Osteoblast (primary cell): ENCODE measurements around the gene IRF3. TPM values are rescaled to one million over a fixed set of nuclear protein-coding genes. Genes with fewer than 3 reads are reported as not detected.
"Not testable (repeated sequence)": the region's sequence is repeated elsewhere in the genome, so short reads cannot be mapped to it uniquely, and the experiment has no call there.

ENCODE experiments used
- DNase-seq: peaks from one replicate; pipeline ENCODE4 v3.0.0; 2011; ENCODE audit warnings: low spot score, mixed read lengths; ENCODE audit not compliant: insufficient read length; ENCODE audit errors: missing footprints
- H2AFZ ChIP-seq: 2 replicates; pipeline ENCODE4 v1.6.0; 2011; ENCODE audit warnings: mild to moderate bottlenecking, low read length
- H3K27ac ChIP-seq: 2 replicates; pipeline ENCODE4 v1.5.1; 2011; ENCODE audit warnings: mild to moderate bottlenecking, low read depth, low read length, moderate library complexity
- H3K27me3 ChIP-seq: 2 replicates; pipeline ENCODE4 v1.6.0; 2012; ENCODE audit warnings: mild to moderate bottlenecking, control low read depth, inconsistent platforms, low read length, moderate library complexity; ENCODE audit not compliant: insufficient read depth
- H3K36me3 ChIP-seq: 2 replicates; pipeline ENCODE4 v1.5.1; 2011; ENCODE audit warnings: mild to moderate bottlenecking, low read length, control low read depth, moderate library complexity; ENCODE audit not compliant: insufficient read depth
- H3K4me1 ChIP-seq: 2 replicates; pipeline ENCODE4 v1.5.1; 2011; ENCODE audit warnings: mild to moderate bottlenecking, low read length, control low read depth, moderate library complexity; ENCODE audit not compliant: insufficient read depth
- H3K4me2 ChIP-seq: 2 replicates; pipeline ENCODE4 v1.6.0; 2011; ENCODE audit warnings: mild to moderate bottlenecking, low read length; ENCODE audit not compliant: insufficient read depth
- H3K4me3 ChIP-seq: fragments of 200-600 bp; sonication (generic); 3 replicates; pipeline ENCODE4 v1.5.1; 2012; ENCODE audit warnings: mild to moderate bottlenecking, low read length, inconsistent platforms; ENCODE audit not compliant: insufficient read depth
- H3K79me2 ChIP-seq: 2 replicates; pipeline ENCODE4 v1.6.0; 2012; ENCODE audit warnings: mild to moderate bottlenecking, low read length, control low read depth, inconsistent platforms; ENCODE audit not compliant: insufficient read depth
- H3K9me3 ChIP-seq: 2 replicates; pipeline ENCODE4 v1.5.1; 2011; ENCODE audit warnings: low read depth, low read length, control low read depth
- H4K20me1 ChIP-seq: 2 replicates; pipeline ENCODE4 v1.6.0; 2012; ENCODE audit warnings: mild to moderate bottlenecking, low read length, control low read depth; ENCODE audit not compliant: insufficient read depth
- total RNA-seq: library from RNA; depleted of rRNA; stranded (reverse); fragments of >200 nt; gene quantifications from 2 replicates; pipeline ENCODE4 v1.2.3, GENCODE V29; 2012
- TF ChIP-seq, protein P1 (sequence below): IDR thresholded peaks from 2 replicates; pipeline ENCODE4 v1.5.1; 2011; ENCODE audit warnings: mild to moderate bottlenecking, low read depth, low read length, moderate library complexity; ENCODE audit errors: extremely low read depth

The IRF3 gene
- total RNA-seq, 1 donor = 48.5 TPM

- no peaks in the 10 kb centered on the region for H4K20me1 ChIP-seq
- H3K27ac ChIP-seq = no peak overlapping the region
- no peak overlapping the region for H2AFZ ChIP-seq
- peaks cover 7% of the 10 kb centered on the region for H3K36me3 ChIP-seq
- H3K4me2 ChIP-seq = no peak overlapping the region
- peak; percentile 66 for DNase-seq
- peaks cover 24% of the 10 kb centered on the region for H3K4me1 ChIP-seq
- no peaks in the 10 kb centered on the region for H3K9me3 ChIP-seq
- no peaks in the 10 kb centered on the region for H3K27me3 ChIP-seq
- no peak overlapping the region for H3K4me3 ChIP-seq
- H3K79me2 ChIP-seq = peaks cover 14% of the 10 kb centered on the region
- TF ChIP-seq, protein P1, sequence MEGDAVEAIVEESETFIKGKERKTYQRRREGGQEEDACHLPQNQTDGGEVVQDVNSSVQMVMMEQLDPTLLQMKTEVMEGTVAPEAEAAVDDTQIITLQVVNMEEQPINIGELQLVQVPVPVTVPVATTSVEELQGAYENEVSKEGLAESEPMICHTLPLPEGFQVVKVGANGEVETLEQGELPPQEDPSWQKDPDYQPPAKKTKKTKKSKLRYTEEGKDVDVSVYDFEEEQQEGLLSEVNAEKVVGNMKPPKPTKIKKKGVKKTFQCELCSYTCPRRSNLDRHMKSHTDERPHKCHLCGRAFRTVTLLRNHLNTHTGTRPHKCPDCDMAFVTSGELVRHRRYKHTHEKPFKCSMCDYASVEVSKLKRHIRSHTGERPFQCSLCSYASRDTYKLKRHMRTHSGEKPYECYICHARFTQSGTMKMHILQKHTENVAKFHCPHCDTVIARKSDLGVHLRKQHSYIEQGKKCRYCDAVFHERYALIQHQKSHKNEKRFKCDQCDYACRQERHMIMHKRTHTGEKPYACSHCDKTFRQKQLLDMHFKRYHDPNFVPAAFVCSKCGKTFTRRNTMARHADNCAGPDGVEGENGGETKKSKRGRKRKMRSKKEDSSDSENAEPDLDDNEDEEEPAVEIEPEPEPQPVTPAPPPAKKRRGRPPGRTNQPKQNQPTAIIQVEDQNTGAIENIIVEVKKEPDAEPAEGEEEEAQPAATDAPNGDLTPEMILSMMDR = no peak
Measured at GRCh38 chr19:49636233-49636932, 29.3 kb downstream of the IRF3 start.

DNA sequence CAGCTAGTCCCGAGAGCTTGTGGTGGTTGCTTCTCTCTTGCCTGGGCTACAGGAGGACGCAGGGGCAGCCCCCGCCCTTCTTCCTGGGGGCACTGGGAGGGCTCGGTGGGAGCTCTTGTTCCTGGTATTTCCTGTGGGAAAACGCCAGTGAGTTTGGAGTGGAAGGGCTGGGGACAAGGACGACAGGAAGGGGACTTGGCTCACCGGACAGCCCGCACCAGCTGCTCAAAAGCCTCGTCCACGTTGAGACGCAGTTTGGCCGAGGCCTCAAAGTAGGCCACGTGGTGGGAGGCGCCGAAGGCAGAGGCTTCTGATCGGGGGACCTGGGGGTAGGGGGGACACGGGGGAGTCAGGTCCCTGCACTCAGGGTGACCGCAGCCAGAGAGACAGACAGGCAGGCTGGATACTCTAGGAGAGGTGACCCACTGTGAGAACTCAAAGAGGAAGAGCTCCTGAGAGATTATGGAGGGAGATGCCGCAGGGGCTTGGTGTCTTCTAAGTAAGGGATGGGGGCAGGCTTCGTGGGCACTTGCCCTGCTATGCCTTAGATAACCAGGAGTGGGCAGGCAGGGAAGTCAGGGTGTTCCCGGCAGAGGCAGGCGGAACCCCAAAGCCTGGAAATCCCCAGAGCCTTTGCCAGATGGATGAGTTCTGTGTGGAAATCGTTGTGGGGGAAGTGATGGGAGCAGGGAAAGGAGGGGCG, 30.0 kb downstream of the IRF3 start:
- peak; percentile 74 for DNase-seq
- TF ChIP-seq, protein P1 = no peak
- Histone ChIP-seq H3K4me1 (peaks cover 21% of the 10 kb centered on the region), H3K4me3 (no peak overlapping the region), H3K27ac (no peak overlapping the region), H2AFZ (no peak overlapping the region), H3K27me3 (no peaks in the 10 kb centered on the region), H3K36me3 (peaks cover 7% of the 10 kb centered on the region), H3K79me2 (peaks cover 14% of the 10 kb centered on the region), H4K20me1 (no peaks in the 10 kb centered on the region), H3K4me2 (no peak overlapping the region), H3K9me3 (no peaks in the 10 kb centered on the region)

GRCh38 chr19:49633273-49633672, 32.4 kb downstream of the IRF3 start:
- H3K9me3 ChIP-seq, H3K4me1 ChIP-seq, H3K4me2 ChIP-seq, H3K36me3 ChIP-seq, H3K27me3 ChIP-seq, H3K27ac ChIP-seq, H3K79me2 ChIP-seq, H3K4me3 ChIP-seq, H4K20me1 ChIP-seq, H2AFZ ChIP-seq: not testable (repeated sequence)
- DNase-seq = peak; percentile 26

- TF ChIP-seq, protein P1 = no peak
- Histone ChIP-seq H3K4me2 (no peak overlapping the region), H3K27me3 (no peaks in the 10 kb centered on the region), H3K9me3 (no peaks in the 10 kb centered on the region), H4K20me1 (no peaks in the 10 kb centered on the region), H3K4me1 (peaks cover 5% of the 10 kb centered on the region), H3K27ac (no peak overlapping the region), H3K4me3 (no peak overlapping the region), H3K36me3 (peaks cover 10% of the 10 kb centered on the region), H3K79me2 (no peaks in the 10 kb centered on the region), H2AFZ (no peak overlapping the region)
- DNase-seq = no peak
Measured at GRCh38 chr19:49632576-49632975, 33.1 kb downstream of the IRF3 start.
